WTC11 (cell line): ENCODE data around the gene GALNT16. TPM values are rescaled to one million over a fixed set of nuclear protein-coding genes. Genes with fewer than 3 reads are reported as not detected.

Experiments used
- ATAC-seq: fragments of 200-7000 bp; cut with Tn5 transposase; 2 replicates; pipeline ENCODE4 v1.10.0; 2021; ENCODE audit warnings: mild to moderate bottlenecking, moderate library complexity
- CTCF ChIA-PET: fragments of 300-600 bp; sonication (Branson Sonifier 250); formaldehyde crosslinking; loops from one replicate; lab custom pipeline; 2021; ENCODE audit warnings: antibody characterized with exemption; lab: Charles Lee
- POLR2A ChIA-PET: fragments of 350-600 bp; sonication (Branson Sonifier 250); formaldehyde crosslinking; loops from one replicate; lab custom pipeline; 2021; ENCODE audit warnings: antibody characterized with exemption; lab: Charles Lee
- DNase-seq: peaks from one replicate; pipeline ENCODE4 v3.0.0; 2021; ENCODE audit warnings: low spot score
- H3K27ac Mint-ChIP-seq: 2 replicates; pipeline ENCODE4 v1.8.0; 2021; ENCODE audit warnings: mixed read lengths
- H3K27me3 Mint-ChIP-seq: 2 replicates; pipeline ENCODE4 v1.8.0; 2021; ENCODE audit warnings: low read depth, mild to moderate bottlenecking, moderate library complexity, mixed read lengths
- H3K36me3 Mint-ChIP-seq: 2 replicates; pipeline ENCODE4 v1.8.0; 2021; ENCODE audit warnings: mixed read lengths
- H3K4me1 Mint-ChIP-seq: 2 replicates; pipeline ENCODE4 v1.8.0; 2022; ENCODE audit warnings: mixed read lengths
- H3K4me3 Mint-ChIP-seq: 2 replicates; pipeline ENCODE4 v1.8.0; 2021; ENCODE audit warnings: mild to moderate bottlenecking, moderate library complexity, mixed read lengths
- H3K9me3 Mint-ChIP-seq: 2 replicates; pipeline ENCODE4 v1.8.0; 2021; ENCODE audit warnings: mixed read lengths
- ATF2 ChIP-seq: sonication (generic); formaldehyde crosslinking; IDR thresholded peaks from 2 replicates; pipeline ENCODE4 v1.8.1; 2022; ENCODE audit warnings: low read depth, missing genetic modification reagents, borderline replicate concordance
- CDX4 ChIP-seq: fragments of 250-450 bp; sonication (Bioruptor Pico); IDR thresholded peaks from 2 replicates; pipeline ENCODE4 v1.9.0; 2021; ENCODE audit warnings: moderate library complexity, mild to moderate bottlenecking, inconsistent platforms, borderline replicate concordance
- CREB1 ChIP-seq: sonication (generic); formaldehyde crosslinking; IDR thresholded peaks from 2 replicates; pipeline ENCODE4 v1.8.0; 2023; ENCODE audit warnings: mild to moderate bottlenecking, missing genetic modification reagents
- CREM ChIP-seq: sonication (generic); formaldehyde crosslinking; IDR thresholded peaks from 2 replicates; pipeline ENCODE4 v1.8.1; 2022; ENCODE audit warnings: mild to moderate bottlenecking, missing genetic modification reagents, moderate library complexity
- CTCF ChIP-seq: fragments of 200-600 bp; IDR thresholded peaks from 2 replicates; pipeline ENCODE4 v1.8.0; 2022; ENCODE audit warnings: antibody characterized with exemption
- E2F5 ChIP-seq: sonication (generic); formaldehyde crosslinking; IDR thresholded peaks from 2 replicates; pipeline ENCODE4 v1.8.1; 2022; ENCODE audit warnings: mild to moderate bottlenecking, moderate library complexity, missing genetic modification reagents
- ESRRA ChIP-seq: sonication (generic); formaldehyde crosslinking; IDR thresholded peaks from 2 replicates; pipeline ENCODE4 v1.8.1; 2022; ENCODE audit warnings: mild to moderate bottlenecking, missing genetic modification reagents, borderline replicate concordance
- FOXJ3 ChIP-seq: sonication (generic); formaldehyde crosslinking; IDR thresholded peaks from 2 replicates; pipeline ENCODE4 v1.9.0; 2021; ENCODE audit warnings: missing genetic modification reagents, mild to moderate bottlenecking, borderline replicate concordance
- NFYB ChIP-seq: sonication (generic); formaldehyde crosslinking; conservative IDR thresholded peaks from 2 replicates; pipeline ENCODE4 v1.8.0; 2022; ENCODE audit warnings: low read depth, missing genetic modification reagents
- USF2 ChIP-seq: sonication (generic); formaldehyde crosslinking; IDR thresholded peaks from 2 replicates; pipeline ENCODE4 v1.8.1; 2023; ENCODE audit warnings: mild to moderate bottlenecking, missing genetic modification reagents, moderate library complexity
- ZBTB43 ChIP-seq: sonication (generic); formaldehyde crosslinking; IDR thresholded peaks from 2 replicates; pipeline ENCODE4 v1.8.1; 2023; ENCODE audit warnings: mild to moderate bottlenecking, missing genetic modification reagents
- ZNF512 ChIP-seq: sonication (generic); formaldehyde crosslinking; IDR thresholded peaks from 2 replicates; pipeline ENCODE4 v1.8.1; 2022; ENCODE audit warnings: missing genetic modification reagents, borderline replicate concordance
- ZNF532 ChIP-seq: fragments of 250-450 bp; sonication (Bioruptor Pico); IDR thresholded peaks from 2 replicates; pipeline ENCODE4 v1.9.0; 2021; ENCODE audit warnings: mild to moderate bottlenecking, borderline replicate concordance
- ZSCAN18 ChIP-seq: fragments of 250-450 bp; sonication (Bioruptor Pico); IDR thresholded peaks from 2 replicates; pipeline ENCODE4 v2.1.2; 2022; ENCODE audit warnings: mild to moderate bottlenecking, moderate library complexity
- total RNA-seq: library from RNA; stranded (reverse); gene quantifications from 3 replicates; pipeline ENCODE4 v1.2.3, GENCODE V29; 2021

The GALNT16 gene
- total RNA-seq, 1 experiment from 2014 or later = 4.5 TPM

- TF ChIP-seq ESRRA (CRISPR knock-in tag) = no peak
- no peak for TF ChIP-seq CDX4 (CRISPR knock-in tag)
- no peak for TF ChIP-seq ATF2 (CRISPR knock-in tag)
- TF ChIP-seq E2F5 (CRISPR knock-in tag) = no peak
- TF ChIP-seq CREM = no peak
- TF ChIP-seq ZSCAN18 (CRISPR knock-in tag) = no peak
- no peak for TF ChIP-seq ZBTB43 (CRISPR knock-in tag)
- TF ChIP-seq CTCF = peak; percentile 61
- TF ChIP-seq FOXJ3 (CRISPR knock-in tag) = no peak
These were observed 86.8 kb downstream of the GALNT16 start (continued) for GRCh38 chr14:69346710-69347109.

GRCh38 chr14:69349091-69349777 lies 89.3 kb downstream of the GALNT16 start:
- ATAC-seq (no peak), DNase-seq (no peak)
- no peaks in the 10 kb centered on the region; the same call in 1 of the 2 replicates for H3K27me3 Mint-ChIP-seq
- peaks cover 21% of the 10 kb centered on the region for H3K4me1 Mint-ChIP-seq
- no peak overlapping the region for H3K4me3 Mint-ChIP-seq
- no peaks in the 10 kb centered on the region for H3K36me3 Mint-ChIP-seq
- CTCF ChIA-PET = interaction anchor here (1.5 to 7.8 kb wide), 5 partner anchors 8 to 220 kb away, joined by 3 to 60 read pairs (median 56); partner anchors contain the start of gene GALNT16
- no peak for TF ChIP-seq NFYB (CRISPR knock-in tag)
- TF ChIP-seq ZNF512 (CRISPR knock-in tag) = no peak
- no peak for TF ChIP-seq CREB1 (CRISPR knock-in tag)
- TF ChIP-seq ZNF532 = no peak
- no peak for TF ChIP-seq USF2
- H3K27ac Mint-ChIP-seq = no peak overlapping the region
- POLR2A ChIA-PET = no interaction called here
- H3K9me3 Mint-ChIP-seq = no peaks in the 10 kb centered on the region
